LNCaP clone FGC (cell line): ENCODE measurements around the gene MXD4.
A peak's percentile ranks its signal among the peaks of the same experiment; 100 is the strongest.

Experiments used
- DNase-seq: peaks from one replicate; pipeline ENCODE4 v3.0.0-alpha.2; 2011; ENCODE audit warnings: low read depth
- H3K4me3 ChIP-seq: 2 replicates; pipeline ENCODE4 v1.5.1; 2011; ENCODE audit warnings: mild to moderate bottlenecking, low read depth, low read length, control low read depth
- TF ChIP-seq, protein P1 (sequence below): IDR thresholded peaks from 2 replicates; pipeline ENCODE4 v1.5.1; 2012; ENCODE audit warnings: mild to moderate bottlenecking; ENCODE audit not compliant: control insufficient read depth, insufficient read depth; ENCODE audit errors: extremely low read depth

Gene MXD4

GRCh38 chr4:2266821-2267220 is 4.9 kb upstream of the MXD4 start:
- DNase-seq = no peak
- TF ChIP-seq, protein P1, sequence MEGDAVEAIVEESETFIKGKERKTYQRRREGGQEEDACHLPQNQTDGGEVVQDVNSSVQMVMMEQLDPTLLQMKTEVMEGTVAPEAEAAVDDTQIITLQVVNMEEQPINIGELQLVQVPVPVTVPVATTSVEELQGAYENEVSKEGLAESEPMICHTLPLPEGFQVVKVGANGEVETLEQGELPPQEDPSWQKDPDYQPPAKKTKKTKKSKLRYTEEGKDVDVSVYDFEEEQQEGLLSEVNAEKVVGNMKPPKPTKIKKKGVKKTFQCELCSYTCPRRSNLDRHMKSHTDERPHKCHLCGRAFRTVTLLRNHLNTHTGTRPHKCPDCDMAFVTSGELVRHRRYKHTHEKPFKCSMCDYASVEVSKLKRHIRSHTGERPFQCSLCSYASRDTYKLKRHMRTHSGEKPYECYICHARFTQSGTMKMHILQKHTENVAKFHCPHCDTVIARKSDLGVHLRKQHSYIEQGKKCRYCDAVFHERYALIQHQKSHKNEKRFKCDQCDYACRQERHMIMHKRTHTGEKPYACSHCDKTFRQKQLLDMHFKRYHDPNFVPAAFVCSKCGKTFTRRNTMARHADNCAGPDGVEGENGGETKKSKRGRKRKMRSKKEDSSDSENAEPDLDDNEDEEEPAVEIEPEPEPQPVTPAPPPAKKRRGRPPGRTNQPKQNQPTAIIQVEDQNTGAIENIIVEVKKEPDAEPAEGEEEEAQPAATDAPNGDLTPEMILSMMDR = no peak
- no peak overlapping the region for H3K4me3 ChIP-seq

- DNase-seq = peak; percentile 60
- TF ChIP-seq, protein P1 = no peak
- H3K4me3 ChIP-seq = no peak overlapping the region
Observed at GRCh38 chr4:2266181-2266580, 4.3 kb upstream of the MXD4 start.

DNA sequence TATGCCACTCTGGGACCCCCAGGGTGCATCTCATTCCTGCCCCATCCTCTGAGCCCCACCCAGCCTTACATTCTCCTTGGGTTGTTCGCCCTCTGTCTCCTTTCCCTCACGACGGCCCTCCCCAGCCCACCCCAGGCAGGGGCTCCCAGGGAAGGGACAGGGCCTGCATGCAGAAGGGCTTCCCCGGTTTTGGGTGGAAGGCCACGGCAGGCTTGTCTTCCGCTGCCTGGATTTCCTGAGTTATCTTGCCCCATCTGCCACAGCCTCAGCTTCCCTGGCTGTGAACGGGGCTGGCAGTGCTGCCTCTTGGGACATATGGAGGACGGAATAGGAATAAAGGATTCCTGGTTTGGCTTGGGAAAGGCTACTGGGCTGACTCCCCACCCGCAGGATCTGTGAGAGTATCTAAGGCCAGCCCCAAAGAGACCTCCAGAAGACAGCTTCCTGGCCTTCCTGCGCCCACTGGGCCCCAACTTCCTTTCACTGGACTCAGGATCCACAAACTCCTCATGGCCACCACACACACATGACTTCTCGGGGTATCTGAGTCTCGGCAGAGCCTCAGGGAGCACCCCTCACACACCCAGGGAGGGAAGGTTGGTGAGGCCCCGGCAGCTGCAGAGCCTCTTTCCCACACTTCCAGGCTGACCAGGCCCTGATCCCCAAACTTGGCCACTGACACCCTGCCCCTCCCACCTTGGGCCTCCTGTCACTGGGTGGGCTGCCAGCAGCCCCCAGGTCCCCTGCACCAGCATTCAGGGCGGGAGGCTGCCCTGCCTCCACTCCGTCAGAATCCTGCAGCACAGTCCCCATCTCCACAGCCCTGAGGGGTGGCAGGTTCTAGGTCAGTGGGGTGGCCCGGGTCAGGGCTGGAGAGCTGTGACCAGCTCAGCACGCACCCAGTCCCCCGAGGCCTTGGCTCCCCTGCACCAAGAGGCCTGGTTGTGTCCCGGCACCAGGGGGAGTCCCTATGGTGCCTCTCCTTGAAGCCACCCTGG is 3.5 kb upstream of the MXD4 start:
- TF ChIP-seq, protein P1 = no peak
- H3K4me3 ChIP-seq = no peak overlapping the region
- no peak for DNase-seq

- TF ChIP-seq, protein P1 = no peak
- H3K4me3 ChIP-seq = no peak overlapping the region
- DNase-seq = no peak
Observed at GRCh38 chr4:2264481-2265041, 2.7 kb upstream of the MXD4 start.

GRCh38 chr4:2263926-2264321 is 2.0 kb upstream of the MXD4 start:
- no peak overlapping the region for H3K4me3 ChIP-seq
- no peak for DNase-seq
- TF ChIP-seq, protein P1 = no peak

DNA sequence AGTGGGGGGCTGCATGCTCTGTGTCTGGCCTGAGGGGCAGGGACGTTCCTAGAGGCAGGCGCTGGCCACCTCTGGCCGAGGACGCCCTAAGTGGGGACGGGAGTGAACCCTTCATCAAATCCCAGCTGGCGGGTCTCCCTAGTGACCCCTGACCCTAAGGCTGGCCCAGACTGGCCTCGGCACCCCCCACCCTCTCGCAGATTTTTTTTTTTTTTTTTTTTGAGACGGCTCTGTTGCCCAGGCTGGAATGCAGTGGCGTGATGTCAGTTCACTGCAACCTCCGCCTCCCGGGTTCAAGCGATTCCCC is 988 bp upstream of the MXD4 start:
- no peak for DNase-seq
- H3K4me3 ChIP-seq = peak overlapping the region; percentile 66
- TF ChIP-seq, protein P1 = no peak
